Mucosa of stomach (tissue), 1 donor: Measurements from ENCODE around the gene IFNA21.
"Not testable (repeated sequence)": the region's sequence is repeated elsewhere in the genome, so short reads cannot be mapped to it uniquely, and the experiment has no call there.

Source experiments
- H3K27me3 ChIP-seq: one replicate; pipeline ENCODE4 v1.7.0; 2013; ENCODE audit warnings: mild to moderate bottlenecking, low read length; ENCODE audit not compliant: control insufficient read depth, insufficient read depth
- H3K36me3 ChIP-seq: one replicate; pipeline ENCODE4 v1.7.0; 2013; ENCODE audit warnings: low read length; ENCODE audit not compliant: control insufficient read depth, insufficient read depth
- H3K4me1 ChIP-seq: one replicate; pipeline ENCODE4 v1.7.0; 2013; ENCODE audit warnings: mild to moderate bottlenecking, low read length; ENCODE audit not compliant: control insufficient read depth, insufficient read depth
- H3K4me3 ChIP-seq: one replicate; pipeline ENCODE4 v1.7.0; 2013; ENCODE audit warnings: low read length
- H3K9ac ChIP-seq: one replicate; pipeline ENCODE4 v1.7.0; 2013; ENCODE audit warnings: mild to moderate bottlenecking, low read length, moderate library complexity
- H3K9me3 ChIP-seq: one replicate; pipeline ENCODE4 v1.7.0; 2013; ENCODE audit warnings: mild to moderate bottlenecking, low read length, moderate library complexity; ENCODE audit not compliant: control insufficient read depth
- donor health status: Pancreatic carcinoma.

Gene IFNA21

DNA sequence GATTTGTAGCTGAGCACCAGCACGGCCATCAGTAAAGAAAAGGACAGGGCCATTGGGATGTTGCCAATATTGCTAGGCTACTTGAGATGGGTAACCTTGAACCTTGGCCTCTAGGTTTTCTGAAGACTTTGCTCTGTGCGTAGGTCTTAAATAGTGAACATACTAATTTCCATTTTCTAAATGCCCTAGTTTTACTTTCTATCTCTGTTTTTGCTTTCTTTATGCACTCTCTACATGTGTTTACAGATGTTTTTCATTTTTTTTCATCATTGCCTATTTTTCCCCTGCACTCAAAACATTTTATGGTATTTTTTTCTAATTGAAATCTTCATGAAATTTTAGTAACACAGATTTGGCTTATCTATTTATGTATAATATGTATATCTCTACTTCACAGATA, at the start of gene IFNA21:
TSS of gene IFNA21 (minus strand) at position 101 of the 400 bp plus-strand sequence. CDS start at position 53, 48 bp downstream.
- H3K9ac ChIP-seq, H3K27me3 ChIP-seq, H3K9me3 ChIP-seq, H3K4me3 ChIP-seq, H3K36me3 ChIP-seq, H3K4me1 ChIP-seq: not testable (repeated sequence)

DNA sequence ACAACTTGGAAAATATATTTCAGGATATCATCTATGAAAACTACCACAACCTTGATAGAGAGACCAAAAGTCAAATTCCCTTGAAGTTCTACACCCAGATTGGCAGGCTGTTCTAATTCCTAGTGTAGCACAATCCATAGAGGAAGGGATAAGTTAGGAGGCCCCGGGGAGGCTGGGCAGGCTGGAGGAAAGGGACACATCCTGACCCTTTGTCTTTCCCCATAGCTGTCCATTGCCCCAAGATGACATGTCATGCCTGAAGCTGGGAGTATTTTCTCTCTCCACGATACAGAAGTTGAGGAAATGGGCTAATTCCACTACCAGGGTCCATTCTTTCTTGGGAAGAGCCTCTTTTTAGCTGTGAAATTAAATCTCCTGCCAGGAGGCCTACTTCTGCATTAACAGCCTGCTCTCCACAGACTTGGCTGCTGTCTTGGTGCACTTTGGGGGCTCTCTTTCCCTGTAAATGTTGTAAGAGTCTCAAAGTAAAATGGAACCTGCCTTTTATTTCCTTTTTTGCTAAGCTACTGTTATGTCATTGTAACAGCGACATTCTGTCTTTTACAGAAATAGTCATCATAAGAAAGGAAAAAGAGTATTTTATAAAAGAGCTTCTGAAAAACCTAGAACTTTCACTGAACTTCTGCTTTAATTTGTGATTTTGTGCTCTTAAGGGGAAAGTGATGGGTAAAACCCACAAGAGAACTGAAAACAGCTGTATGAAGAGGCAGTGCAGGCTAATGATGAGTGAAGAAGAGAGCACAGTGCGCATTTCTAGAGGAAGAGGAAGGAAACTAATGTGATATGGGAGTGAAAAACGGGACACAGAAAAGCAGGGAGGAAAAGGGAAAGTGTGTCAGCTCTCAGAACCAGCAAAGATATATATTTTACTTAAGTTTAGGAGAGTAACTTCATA, 47.2 kb upstream of the IFNA21 start:
- not testable (repeated sequence) for H3K9me3 ChIP-seq, H3K4me1 ChIP-seq, H3K9ac ChIP-seq, H3K4me3 ChIP-seq, H3K27me3 ChIP-seq, H3K36me3 ChIP-seq

DNA sequence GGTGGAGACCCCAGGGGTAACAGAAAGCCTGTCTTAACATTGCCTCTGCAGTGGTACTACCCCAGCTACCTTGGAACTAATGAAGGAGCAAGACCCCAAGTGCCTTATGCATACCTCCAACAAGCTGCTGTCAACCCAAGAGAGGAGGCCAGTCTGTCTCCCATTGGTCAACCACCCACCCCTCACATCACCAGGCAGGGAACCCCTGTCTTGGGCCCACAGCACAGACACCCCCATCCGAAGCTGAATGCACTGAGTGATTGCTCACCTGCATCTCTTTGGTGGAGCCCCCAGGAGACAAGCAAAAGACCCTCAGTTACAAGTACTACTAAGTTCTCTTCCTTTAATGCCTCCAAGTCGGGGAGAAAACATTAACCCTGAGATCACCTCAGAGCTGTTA, 45.7 kb upstream of the IFNA21 start:
- not testable (repeated sequence) for H3K4me1 ChIP-seq, H3K27me3 ChIP-seq, H3K4me3 ChIP-seq, H3K9me3 ChIP-seq, H3K36me3 ChIP-seq, H3K9ac ChIP-seq

DNA sequence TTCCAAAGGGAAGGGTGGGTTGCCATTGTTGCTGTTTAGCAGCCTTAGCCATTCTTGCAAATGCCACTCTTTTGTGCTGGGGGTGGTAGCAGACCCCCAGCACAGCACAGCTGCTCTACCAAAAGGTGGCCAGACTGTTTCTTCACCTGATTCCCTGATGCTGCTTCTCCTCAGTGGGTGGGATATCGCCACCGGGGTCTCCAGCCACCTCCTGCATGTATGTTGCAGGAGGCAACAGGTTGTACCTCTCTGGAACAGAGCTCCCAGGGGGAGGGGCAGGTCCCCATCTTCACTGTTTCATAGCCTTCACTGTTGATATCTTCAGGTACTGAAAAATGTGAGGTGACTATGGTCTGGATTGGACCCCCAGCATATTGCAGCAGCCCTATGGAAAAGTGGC, 44.3 kb upstream of the IFNA21 start:
- not testable (repeated sequence) for H3K9ac ChIP-seq, H3K27me3 ChIP-seq

DNA sequence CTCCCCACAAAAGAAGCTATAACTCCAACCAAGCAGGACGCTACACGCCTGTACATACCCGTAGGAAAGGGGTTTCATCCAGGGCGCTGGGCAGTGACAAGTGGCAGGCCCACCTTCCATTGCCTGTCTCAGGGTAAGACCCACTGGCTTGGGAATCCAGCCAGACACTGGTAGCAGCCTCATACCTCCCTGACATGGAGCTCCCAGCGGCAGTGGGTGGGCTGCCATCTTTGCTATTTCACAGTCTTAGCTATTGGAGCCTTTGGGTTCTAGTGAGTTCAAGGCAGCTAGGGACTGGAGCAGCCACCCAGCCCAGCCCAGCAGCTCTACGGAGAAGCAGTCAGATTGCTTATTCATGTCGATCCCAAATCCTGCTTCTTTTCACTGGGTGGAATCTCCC, 43.9 kb upstream of the IFNA21 start:
- no peak overlapping the region for H3K9ac ChIP-seq
- no peaks in the 10 kb centered on the region for H3K9me3 ChIP-seq
- no peak overlapping the region for H3K4me3 ChIP-seq
- H3K27me3 ChIP-seq: no peaks in the 10 kb centered on the region
- H3K4me1 ChIP-seq: no peaks in the 10 kb centered on the region
- H3K36me3 ChIP-seq: no peaks in the 10 kb centered on the region

More for the DNA sequence above, 44.3 kb upstream of the IFNA21 start:
- H3K36me3 ChIP-seq, H3K4me1 ChIP-seq, H3K9me3 ChIP-seq, H3K4me3 ChIP-seq: not testable (repeated sequence)

DNA sequence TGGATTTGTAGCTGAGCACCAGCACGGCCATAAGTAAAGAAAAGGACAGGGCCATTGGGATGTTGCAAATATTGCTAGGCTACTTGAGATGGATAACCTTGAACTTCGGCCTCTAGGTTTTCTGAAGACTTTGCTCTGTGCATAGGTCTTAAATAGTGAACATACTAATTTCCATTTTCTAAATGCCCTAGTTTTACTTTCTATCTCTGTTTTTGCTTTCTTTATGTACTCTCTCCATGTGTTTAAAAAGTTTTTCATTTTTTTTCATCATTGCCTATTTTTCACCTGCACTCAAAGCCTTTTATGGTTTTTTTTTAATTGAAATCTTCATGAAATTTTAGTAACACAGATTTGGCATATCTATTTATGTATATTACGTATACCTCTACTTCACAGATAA, 40.6 kb upstream of the IFNA21 start, which contains the start of gene IFNA10:
TSS of gene IFNA10 (minus strand) at position 101 of the 400 bp plus-strand sequence. CDS start at position 55, 46 bp downstream.
- not testable (repeated sequence) for H3K9ac ChIP-seq, H3K4me3 ChIP-seq, H3K27me3 ChIP-seq, H3K4me1 ChIP-seq, H3K9me3 ChIP-seq, H3K36me3 ChIP-seq

DNA sequence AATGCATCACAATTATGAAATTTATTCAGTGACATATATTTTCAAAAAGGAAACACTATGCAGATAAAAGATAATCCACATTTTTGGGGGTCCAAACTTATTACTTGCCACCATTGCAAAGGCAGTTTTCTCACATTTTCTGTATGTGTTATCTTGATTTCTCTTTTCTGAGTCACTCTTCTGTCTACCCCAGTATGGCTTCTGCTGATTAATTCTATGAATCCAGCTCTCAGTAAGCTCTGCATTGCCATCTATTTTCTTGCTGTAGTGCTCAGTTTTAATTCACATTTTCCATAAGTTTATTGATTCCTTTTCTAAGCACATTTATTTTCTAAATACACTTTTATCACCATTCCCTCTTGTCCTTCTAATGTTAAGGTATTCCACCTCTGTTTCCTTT, 38.7 kb upstream of the IFNA21 start:
- Histone ChIP-seq H3K4me1 (no peaks in the 10 kb centered on the region), H3K9ac (no peak overlapping the region), H3K9me3 (no peaks in the 10 kb centered on the region), H3K36me3 (no peaks in the 10 kb centered on the region), H3K27me3 (no peaks in the 10 kb centered on the region), H3K4me3 (no peak overlapping the region)

DNA sequence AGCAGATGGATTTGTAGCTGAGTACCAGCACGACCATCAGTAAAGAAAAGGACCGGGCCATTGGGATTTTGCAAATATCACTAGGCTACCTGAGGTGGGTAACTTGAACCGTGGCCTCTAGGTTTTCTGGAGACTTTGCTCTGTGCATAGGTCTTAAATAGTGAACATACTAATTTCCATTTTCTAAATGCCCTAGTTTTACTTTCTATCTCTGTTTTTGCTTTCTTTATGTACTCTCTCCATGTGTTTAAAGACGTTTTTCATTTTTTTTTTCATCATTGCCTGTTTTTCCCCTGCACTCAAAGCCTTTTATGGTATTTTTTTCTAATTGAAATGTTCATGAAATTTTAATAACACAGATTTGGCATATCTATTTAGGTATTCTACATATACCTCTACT, 35.6 kb upstream of the IFNA21 start, which contains the start of gene IFNA7:
TSS of gene IFNA7 (minus strand) at position 101 of the 400 bp plus-strand sequence. CDS start at position 61, 40 bp downstream.
- not testable (repeated sequence) for H3K36me3 ChIP-seq, H3K9me3 ChIP-seq, H3K4me1 ChIP-seq, H3K4me3 ChIP-seq, H3K27me3 ChIP-seq, H3K9ac ChIP-seq

DNA sequence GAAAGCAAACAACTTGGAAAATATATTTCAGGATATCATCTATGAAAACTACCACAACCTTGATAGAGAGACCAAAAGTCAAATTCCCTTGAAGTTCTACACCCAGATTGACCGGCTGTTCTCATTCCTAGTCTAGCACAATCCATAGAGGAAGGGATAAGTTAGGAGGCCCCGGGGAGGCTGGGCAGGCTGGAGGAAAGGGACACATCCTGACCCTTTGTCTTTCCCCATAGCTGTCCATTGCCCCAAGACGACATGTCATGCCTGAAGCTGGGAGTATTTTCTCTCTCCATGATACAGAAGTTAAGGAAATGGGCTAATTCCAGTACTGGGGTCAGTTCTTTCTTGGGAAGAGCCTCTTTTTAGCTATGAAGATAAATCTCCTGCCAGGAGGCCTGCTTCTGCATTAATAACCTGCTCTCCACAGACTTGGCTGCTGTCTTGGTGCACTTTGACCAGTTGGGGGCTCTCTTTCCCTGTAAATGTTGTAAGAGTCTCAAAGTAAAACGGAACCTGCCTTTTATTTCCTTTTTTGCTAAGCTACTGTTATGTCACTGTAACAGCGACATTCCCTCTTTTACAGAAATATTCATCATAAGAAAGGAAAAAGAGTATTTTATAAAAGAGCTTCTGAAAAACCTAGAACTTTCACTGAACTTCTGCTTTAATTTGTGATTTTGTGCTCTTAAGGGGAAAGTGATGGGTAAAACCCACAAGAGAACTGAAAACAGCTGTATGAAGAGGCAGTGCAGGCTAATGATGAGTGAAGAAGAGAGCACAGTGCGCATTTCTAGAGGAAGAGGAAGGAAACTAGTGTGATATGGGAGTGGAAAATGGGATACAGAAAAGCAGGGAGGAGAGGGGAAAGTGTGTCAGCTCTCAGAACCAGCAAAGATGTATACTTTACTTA, 28.7 kb upstream of the IFNA21 start:
- H3K36me3 ChIP-seq, H3K9me3 ChIP-seq, H3K9ac ChIP-seq, H3K27me3 ChIP-seq, H3K4me3 ChIP-seq, H3K4me1 ChIP-seq: not testable (repeated sequence)

DNA sequence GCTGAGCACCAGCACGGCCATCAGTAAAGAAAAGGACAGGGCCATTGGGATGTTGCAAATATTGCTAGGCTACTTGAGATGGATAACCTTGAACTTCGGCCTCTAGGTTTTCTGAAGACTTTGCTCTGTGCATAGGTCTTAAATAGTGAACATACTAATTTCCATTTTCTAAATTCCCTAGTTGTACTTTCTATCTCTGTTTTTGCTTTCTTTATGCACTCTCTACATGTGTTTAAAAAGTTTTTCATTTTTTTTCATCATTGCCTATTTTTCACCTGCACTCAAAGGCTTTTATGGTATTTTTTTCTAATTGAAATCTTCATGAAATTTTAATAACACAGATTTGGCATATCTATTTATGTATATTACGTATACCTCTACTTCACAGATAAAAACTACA, 21.0 kb upstream of the IFNA21 start, which contains the start of gene IFNA4:
TSS of gene IFNA4 (minus strand) at position 101 of the 400 bp plus-strand sequence. CDS start at position 45, 56 bp downstream.
- not testable (repeated sequence) for H3K36me3 ChIP-seq, H3K9me3 ChIP-seq, H3K27me3 ChIP-seq, H3K9ac ChIP-seq, H3K4me1 ChIP-seq, H3K4me3 ChIP-seq

DNA sequence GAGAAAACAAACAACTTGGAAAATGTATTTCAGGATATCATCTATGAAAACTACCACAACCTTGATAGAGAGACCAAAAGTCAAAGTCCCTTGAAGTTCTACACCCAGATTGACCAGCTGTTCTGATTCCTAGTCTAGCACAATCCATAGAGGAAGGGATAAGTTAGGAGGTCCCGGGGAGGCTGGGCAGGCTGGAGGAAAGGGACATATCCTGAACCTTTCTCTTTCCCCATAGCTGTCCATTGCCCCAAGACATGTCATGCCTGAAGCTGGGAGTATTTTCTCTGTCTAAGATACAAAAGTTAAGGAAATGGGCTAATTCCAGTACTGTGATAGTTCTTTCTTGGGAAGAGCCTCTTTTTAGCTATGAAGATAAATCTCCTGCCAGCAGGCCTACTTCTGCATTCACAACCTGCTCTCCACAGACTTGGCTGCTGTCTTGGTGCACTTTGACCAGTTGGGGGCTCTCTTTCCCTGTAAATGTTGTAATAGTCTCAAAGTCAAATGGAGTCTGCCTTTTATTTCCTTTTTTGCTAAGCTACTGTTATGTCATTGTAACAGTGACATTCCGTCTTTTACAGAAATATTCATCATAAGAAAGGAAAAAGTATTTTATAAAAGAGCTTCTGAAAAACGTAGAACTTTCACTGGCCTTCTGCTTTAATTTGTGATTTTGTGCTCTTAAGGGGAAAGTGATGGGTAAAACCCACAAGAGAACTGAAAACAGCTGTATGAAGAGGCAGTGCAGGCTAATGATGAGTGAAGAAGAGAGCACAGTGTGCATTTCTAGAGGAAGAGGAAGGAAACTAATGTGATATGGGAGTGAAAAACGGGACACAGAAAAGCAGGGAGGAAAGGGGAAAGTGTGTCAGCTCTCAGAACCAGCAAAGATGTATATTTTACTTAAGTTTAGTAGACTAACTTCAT, 16.6 kb upstream of the IFNA21 start:
- not testable (repeated sequence) for H3K27me3 ChIP-seq, H3K4me3 ChIP-seq, H3K9me3 ChIP-seq, H3K36me3 ChIP-seq, H3K4me1 ChIP-seq, H3K9ac ChIP-seq
